SU-DHL-6 (cell line): ENCODE data around the gene PSMB9.
"Not testable (repeated sequence)": the region's sequence is repeated elsewhere in the genome, so short reads cannot be mapped to it uniquely, and the experiment has no call there.

Experiments used
- H2AFZ ChIP-seq: fragments of 200-600 bp; sonication (generic); 2 replicates; pipeline ENCODE4 v1.6.1; 2014; ENCODE audit warnings: low read depth, mild to moderate bottlenecking, moderate library complexity, mixed read lengths, antibody characterized with exemption, low read length; ENCODE audit not compliant: severe bottlenecking
- H3F3A ChIP-seq: fragments of 200-600 bp; shearing (Covaris generic); 2 replicates; pipeline ENCODE4 v1.6.0; 2016; ENCODE audit warnings: antibody characterized with exemption, mild to moderate bottlenecking; ENCODE audit not compliant: insufficient read depth
- H3K27ac ChIP-seq: fragments of 200-600 bp; sonication (generic); 2 replicates; pipeline ENCODE4 v1.5.1; 2016; ENCODE audit warnings: low read depth, mild to moderate bottlenecking, low read length, moderate library complexity, mixed read lengths
- H3K27me3 ChIP-seq: fragments of 200-600 bp; sonication (generic), shearing (Covaris generic); 2 replicates; pipeline ENCODE4 v1.6.0; 2014; ENCODE audit warnings: mild to moderate bottlenecking, low read length
- H3K36me3 ChIP-seq: fragments of 200-600 bp; sonication (generic); 2 replicates; pipeline ENCODE4 v1.6.1; 2014; ENCODE audit warnings: mild to moderate bottlenecking, low read length, mixed read lengths
- H3K4me2 ChIP-seq: fragments of 300-600, 200-600 bp; shearing (Covaris generic), sonication (generic); 2 replicates; pipeline ENCODE4 v1.6.0; 2014; ENCODE audit warnings: low read length, low read depth, mild to moderate bottlenecking; ENCODE audit not compliant: poor library complexity, severe bottlenecking
- H3K4me3 ChIP-seq: fragments of 200-600 bp; sonication (generic); 2 replicates; pipeline ENCODE4 v1.5.1; 2014; ENCODE audit warnings: antibody characterized with exemption, low read length, mild to moderate bottlenecking, mixed read lengths; ENCODE audit not compliant: insufficient read depth, poor library complexity, severe bottlenecking
- H3K79me2 ChIP-seq: fragments of 200-600 bp; sonication (generic); 2 replicates; pipeline ENCODE4 v1.6.1; 2014; ENCODE audit warnings: mild to moderate bottlenecking, low read length, moderate library complexity; ENCODE audit not compliant: insufficient read depth
- H3K9ac ChIP-seq: fragments of 200-600 bp; sonication (generic); 2 replicates; pipeline ENCODE4 v1.7.0; 2014; ENCODE audit warnings: mild to moderate bottlenecking, low read length
- H3K9me2 ChIP-seq: fragments of 200-600 bp; sonication (generic); replicated peaks from 2 replicates; pipeline ENCODE4 v1.6.1; 2014; ENCODE audit warnings: low read length; ENCODE audit not compliant: insufficient read depth
- H3K9me3 ChIP-seq: fragments of 200-600 bp; sonication (generic); 2 replicates; pipeline ENCODE4 v1.6.1; 2014; ENCODE audit warnings: low read length, mixed read lengths; ENCODE audit not compliant: insufficient read depth
- H4K20me1 ChIP-seq: fragments of 200-600 bp; sonication (generic); 2 replicates; pipeline ENCODE4 v1.6.1; 2014; ENCODE audit warnings: low read depth, mild to moderate bottlenecking, antibody characterized with exemption, low read length, moderate library complexity, mixed read lengths
- CTCF ChIP-seq: fragments of 200-600 bp; sonication (generic); IDR thresholded peaks from one replicate; pipeline ENCODE4 v1.5.1; 2017; ENCODE audit warnings: antibody characterized with exemption, mild to moderate bottlenecking, low read length, moderate library complexity; ENCODE audit not compliant: insufficient read depth, poor library complexity, severe bottlenecking
- EZH2phosphoT487 ChIP-seq: fragments of 200-600 bp; sonication (generic), shearing (Covaris generic); conservative IDR thresholded peaks from 2 replicates; pipeline ENCODE4 v1.6.1; 2018; ENCODE audit warnings: mild to moderate bottlenecking, antibody characterized with exemption, low read length, moderate library complexity, mixed read lengths

Gene PSMB9

DNA sequence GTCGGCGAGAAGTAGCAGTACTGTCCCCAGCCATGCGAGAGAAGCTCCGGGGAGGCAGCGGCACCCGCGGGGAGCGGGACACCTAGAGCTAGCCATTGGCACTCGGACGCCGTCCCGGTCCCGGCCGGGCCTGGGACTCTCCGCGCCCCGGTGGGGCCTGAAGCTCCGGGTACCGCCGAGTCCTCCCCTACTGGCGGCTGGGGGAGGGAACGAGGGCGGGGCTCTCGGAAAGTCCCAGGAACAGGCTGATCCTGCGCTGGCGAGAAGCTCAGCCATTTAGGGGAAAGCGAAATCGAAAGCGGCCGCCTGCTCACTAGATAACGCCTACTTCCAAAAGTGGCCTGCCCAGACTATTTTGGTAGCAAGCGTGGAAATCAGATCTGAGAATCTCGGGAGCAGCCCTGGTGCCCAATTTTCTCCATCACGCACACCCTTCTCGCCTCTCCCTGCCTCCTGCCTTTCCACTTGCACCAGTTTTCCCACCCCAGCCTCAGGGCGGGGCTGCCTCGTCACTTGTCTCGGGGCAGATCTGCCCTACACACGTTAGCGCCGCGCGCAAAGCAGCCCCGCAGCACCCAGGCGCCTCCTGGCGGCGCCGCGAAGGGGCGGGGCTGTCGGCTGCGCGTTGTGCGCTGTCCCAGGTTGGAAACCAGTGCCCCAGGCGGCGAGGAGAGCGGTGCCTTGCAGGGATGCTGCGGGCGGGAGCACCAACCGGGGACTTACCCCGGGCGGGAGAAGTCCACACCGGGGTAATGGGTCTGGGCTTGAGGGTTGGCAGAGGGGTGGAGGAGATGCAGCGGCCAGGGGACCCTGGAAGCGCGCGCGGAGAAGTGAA is at the start of gene PSMB9, which contains the start of gene TAP1:
Gene PSMB9, plus strand, starts transcription at position 652 of the 835 bp plus-strand sequence. Its CDS starts 38 bp downstream, at position 690.
Gene TAP1, minus strand, starts transcription at position 164 of the 835 bp plus-strand sequence. Its CDS starts 68 bp downstream, at position 96.
- H3K9me2 ChIP-seq: no peaks in the 10 kb centered on the region
- peak within 1 kb of the TSS; percentile 72 for H3K4me3 ChIP-seq
- peak within 1 kb of the TSS; percentile 90 for H2AFZ ChIP-seq
- no peaks in the 10 kb centered on the region for H4K20me1 ChIP-seq
- H3K4me2 ChIP-seq: peak within 1 kb of the TSS; percentile 80
- TF ChIP-seq EZH2phosphoT487 (no peak), CTCF (peak; percentile 99)
- no peaks in the 10 kb centered on the region for H3K79me2 ChIP-seq
- peaks cover 5% of the 10 kb centered on the region; the same call in 1 of the 2 replicates for H3F3A ChIP-seq
- no peaks in the 10 kb centered on the region for H3K9me3 ChIP-seq
- H3K9ac ChIP-seq: peak within 1 kb of the TSS; percentile 66
- no peaks in the 10 kb centered on the region for H3K27me3 ChIP-seq
- peak within 1 kb of the TSS; percentile 10 for H3K27ac ChIP-seq
- H3K36me3 ChIP-seq: no peaks in the 10 kb centered on the region

DNA sequence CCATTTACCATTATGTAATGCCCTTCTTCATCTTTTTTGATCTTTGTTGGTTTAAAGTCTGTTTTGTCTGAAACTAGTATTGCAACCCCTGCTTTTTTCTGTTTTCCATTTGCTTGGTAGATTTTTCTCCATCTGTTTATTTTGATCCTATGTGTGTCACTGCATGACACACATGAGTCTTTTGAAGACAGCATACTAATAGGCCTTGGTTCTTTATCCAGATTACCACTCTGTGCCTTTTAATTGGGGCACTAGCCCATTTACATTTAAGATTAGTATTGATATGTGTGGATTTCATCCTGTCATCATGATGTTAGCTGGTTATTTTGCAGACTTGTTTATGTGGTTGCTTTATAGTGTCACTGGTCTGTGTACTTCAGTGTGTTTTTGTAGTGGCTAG is 48.6 kb upstream of the PSMB9 start:
- not testable (repeated sequence) for H3K4me3 ChIP-seq, H2AFZ ChIP-seq, H3K36me3 ChIP-seq, H3K9ac ChIP-seq, H3K4me2 ChIP-seq, H3K79me2 ChIP-seq, H3K27me3 ChIP-seq, H3K9me2 ChIP-seq, H3K27ac ChIP-seq, H3K9me3 ChIP-seq, H4K20me1 ChIP-seq
- H3F3A ChIP-seq: peaks cover 11% of the 10 kb centered on the region; the same call in 1 of the 2 replicates

DNA sequence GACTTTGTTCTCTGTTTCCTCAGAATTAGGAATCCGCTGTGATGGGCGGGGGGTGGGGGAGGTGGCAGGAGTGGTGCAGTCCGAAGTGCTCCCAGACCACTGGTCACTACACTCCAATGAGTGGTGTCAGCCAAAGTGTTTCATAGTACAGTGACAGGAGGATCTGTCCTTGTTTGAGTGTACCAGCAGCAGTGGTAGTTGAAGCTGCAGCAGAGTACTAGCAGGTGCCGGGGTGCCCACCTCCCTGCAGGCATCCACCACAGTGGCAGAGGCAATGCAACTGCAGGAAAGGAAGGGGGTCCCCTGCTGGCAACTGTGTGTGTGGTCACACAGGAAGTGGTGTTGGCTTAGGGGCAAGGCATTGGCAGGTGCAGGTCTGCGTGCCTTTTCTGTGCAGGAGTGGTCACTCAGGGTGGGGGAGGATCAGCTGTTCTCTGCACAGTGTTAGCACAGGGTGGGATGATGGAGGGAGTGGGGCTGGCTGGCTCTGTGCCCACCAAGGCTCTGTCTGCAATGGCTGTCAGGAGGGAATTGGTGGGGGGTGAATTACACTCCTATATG is 46.9 kb upstream of the PSMB9 start:
- H3K9me2 ChIP-seq: no peaks in the 10 kb centered on the region
- H3K9ac ChIP-seq: no peak overlapping the region
- H3K4me2 ChIP-seq: no peak overlapping the region
- H3K9me3 ChIP-seq: no peaks in the 10 kb centered on the region
- no peaks in the 10 kb centered on the region for H3K79me2 ChIP-seq
- no peaks in the 10 kb centered on the region for H3K27me3 ChIP-seq
- TF ChIP-seq CTCF (no peak), EZH2phosphoT487 (no peak)
- 0 out of 2 replicates have a peak, but pooled peaks cover 3% of the 10 kb centered on the region for H3K36me3 ChIP-seq
- H3F3A ChIP-seq: peaks cover 11% of the 10 kb centered on the region; the same call in 1 of the 2 replicates
- H2AFZ ChIP-seq: no peak overlapping the region
- H3K27ac ChIP-seq: no peak overlapping the region
- no peaks in the 10 kb centered on the region for H4K20me1 ChIP-seq
- H3K4me3 ChIP-seq: no peak overlapping the region
